ENCODE results near the gene SLC44A1.
A peak's percentile ranks its signal among the peaks of the same experiment; 100 is the strongest.

SLC44A1 gene

GRCh38 chr9:105306351-105307140, 62.1 kb downstream of the SLC44A1 start:
- Histone ChIP-seq H3K4me1 (ENCODE audit: control insufficient read depth in 1 of 2, insufficient read depth in 2 of 2, low read length in 2 of 2) (peaks cover 0 to 8% of the 10 kb centered on the region in 2 donors), H3K27me3 (ENCODE audit: low read depth, low read length) (no peaks in the 10 kb centered on the region), H3K4me3 (ENCODE audit: low read depth in 1 of 2, low read length in 2 of 2) (no peak overlapping the region), H3K9me3 (ENCODE audit: control insufficient read depth in 1 of 2, low read length in 2 of 2) (no peaks in the 10 kb centered on the region), H3K36me3 (ENCODE audit: control insufficient read depth in 1 of 2, insufficient read depth in 2 of 2, low read length in 2 of 2) (peaks cover 0 to 3% of the 10 kb centered on the region in 2 donors), H3K27ac (ENCODE audit: low read length) (no peak overlapping the region)

- no peaks in the 10 kb centered on the region for H3K27me3 ChIP-seq (ENCODE audit: low read depth, low read length)
- peaks cover 0 to 3% of the 10 kb centered on the region in 2 donors for H3K36me3 ChIP-seq (ENCODE audit: control insufficient read depth in 1 of 2, insufficient read depth in 2 of 2, low read length in 2 of 2)
- H3K4me1 ChIP-seq (ENCODE audit: control insufficient read depth in 1 of 2, insufficient read depth in 2 of 2, low read length in 2 of 2) = peaks cover 0 to 8% of the 10 kb centered on the region in 2 donors
- H3K9me3 ChIP-seq (ENCODE audit: control insufficient read depth in 1 of 2, low read length in 2 of 2) = no peaks in the 10 kb centered on the region
- no peak overlapping the region for H3K27ac ChIP-seq (ENCODE audit: low read length)
- H3K4me3 ChIP-seq (ENCODE audit: low read depth in 1 of 2, low read length in 2 of 2) = no peak overlapping the region
These were observed 63.2 kb downstream of the SLC44A1 start for GRCh38 chr9:105307591-105308130.

- no peaks in the 10 kb centered on the region for H3K27me3 ChIP-seq (ENCODE audit: low read depth, low read length)
- H3K27ac ChIP-seq (ENCODE audit: low read length) = peak overlapping the region; percentile 10
- H3K4me1 ChIP-seq (ENCODE audit: control insufficient read depth in 1 of 2, insufficient read depth in 2 of 2, low read length in 2 of 2) = peaks cover 0 to 8% of the 10 kb centered on the region in 2 donors
- no peaks in the 10 kb centered on the region for H3K9me3 ChIP-seq (ENCODE audit: control insufficient read depth in 1 of 2, low read length in 2 of 2)
- peaks cover 0 to 2% of the 10 kb centered on the region in 2 donors for H3K36me3 ChIP-seq (ENCODE audit: control insufficient read depth in 1 of 2, insufficient read depth in 2 of 2, low read length in 2 of 2)
- no peak overlapping the region for H3K4me3 ChIP-seq (ENCODE audit: low read depth in 1 of 2, low read length in 2 of 2)
These were observed 64.2 kb downstream of the SLC44A1 start for GRCh38 chr9:105308461-105309341.

- Histone ChIP-seq H3K36me3 (ENCODE audit: control insufficient read depth in 1 of 2, insufficient read depth in 2 of 2, low read length in 2 of 2) (no peaks in the 10 kb centered on the region), H3K9me3 (ENCODE audit: control insufficient read depth in 1 of 2, low read length in 2 of 2) (no peaks in the 10 kb centered on the region), H3K27ac (ENCODE audit: low read length) (no peak overlapping the region), H3K27me3 (ENCODE audit: low read depth, low read length) (no peaks in the 10 kb centered on the region), H3K4me3 (ENCODE audit: low read depth in 1 of 2, low read length in 2 of 2) (no peak overlapping the region), H3K4me1 (ENCODE audit: control insufficient read depth in 1 of 2, insufficient read depth in 2 of 2, low read length in 2 of 2) (peaks cover 0 to 8% of the 10 kb centered on the region in 2 donors)
These were observed 65.1 kb downstream of the SLC44A1 start for GRCh38 chr9:105309531-105309931.

GRCh38 chr9:105311306-105311705, 66.9 kb downstream of the SLC44A1 start:
- H3K27me3 ChIP-seq (ENCODE audit: low read depth, low read length) = no peaks in the 10 kb centered on the region
- H3K9me3 ChIP-seq (ENCODE audit: control insufficient read depth in 1 of 2, low read length in 2 of 2) = no peaks in the 10 kb centered on the region
- H3K4me1 ChIP-seq (ENCODE audit: control insufficient read depth in 1 of 2, insufficient read depth in 2 of 2, low read length in 2 of 2) = peaks cover 0 to 8% of the 10 kb centered on the region in 2 donors
- no peaks in the 10 kb centered on the region for H3K36me3 ChIP-seq (ENCODE audit: control insufficient read depth in 1 of 2, insufficient read depth in 2 of 2, low read length in 2 of 2)
- H3K27ac ChIP-seq (ENCODE audit: low read length) = no peak overlapping the region
- no peak overlapping the region for H3K4me3 ChIP-seq (ENCODE audit: low read depth in 1 of 2, low read length in 2 of 2)

GRCh38 chr9:105313238-105313637, 68.8 kb downstream of the SLC44A1 start:
- Histone ChIP-seq H3K9me3 (ENCODE audit: control insufficient read depth in 1 of 2, low read length in 2 of 2) (no peaks in the 10 kb centered on the region), H3K4me1 (ENCODE audit: control insufficient read depth in 1 of 2, insufficient read depth in 2 of 2, low read length in 2 of 2) (peaks cover 0 to 8% of the 10 kb centered on the region in 2 donors), H3K4me3 (ENCODE audit: low read depth in 1 of 2, low read length in 2 of 2) (no peak overlapping the region), H3K27me3 (ENCODE audit: low read depth, low read length) (no peaks in the 10 kb centered on the region), H3K27ac (ENCODE audit: low read length) (no peak overlapping the region), H3K36me3 (ENCODE audit: control insufficient read depth in 1 of 2, insufficient read depth in 2 of 2, low read length in 2 of 2) (no peaks in the 10 kb centered on the region)

- no peaks in the 10 kb centered on the region for H3K27me3 ChIP-seq (ENCODE audit: low read depth, low read length)
- no peaks in the 10 kb centered on the region for H3K36me3 ChIP-seq (ENCODE audit: control insufficient read depth in 1 of 2, insufficient read depth in 2 of 2, low read length in 2 of 2)
- H3K9me3 ChIP-seq (ENCODE audit: control insufficient read depth in 1 of 2, low read length in 2 of 2) = no peaks in the 10 kb centered on the region
- no peak overlapping the region for H3K4me3 ChIP-seq (ENCODE audit: low read depth in 1 of 2, low read length in 2 of 2)
- H3K4me1 ChIP-seq (ENCODE audit: control insufficient read depth in 1 of 2, insufficient read depth in 2 of 2, low read length in 2 of 2) = no peaks in the 10 kb centered on the region
- H3K27ac ChIP-seq (ENCODE audit: low read length) = no peak overlapping the region
These were observed 72.3 kb downstream of the SLC44A1 start for GRCh38 chr9:105316703-105317102.

- H3K9me3 ChIP-seq (ENCODE audit: control insufficient read depth in 1 of 2, low read length in 2 of 2) = no peaks in the 10 kb centered on the region
- no peaks in the 10 kb centered on the region for H3K36me3 ChIP-seq (ENCODE audit: control insufficient read depth in 1 of 2, insufficient read depth in 2 of 2, low read length in 2 of 2)
- no peak overlapping the region for H3K4me3 ChIP-seq (ENCODE audit: low read depth in 1 of 2, low read length in 2 of 2)
- no peaks in the 10 kb centered on the region for H3K27me3 ChIP-seq (ENCODE audit: low read depth, low read length)
- no peaks in the 10 kb centered on the region for H3K4me1 ChIP-seq (ENCODE audit: control insufficient read depth in 1 of 2, insufficient read depth in 2 of 2, low read length in 2 of 2)
- peak overlapping the region; percentile 59 for H3K27ac ChIP-seq (ENCODE audit: low read length)
These were observed 74.3 kb downstream of the SLC44A1 start for GRCh38 chr9:105318729-105319191.

- no peak overlapping the region for H3K4me3 ChIP-seq (ENCODE audit: low read depth in 1 of 2, low read length in 2 of 2)
- H3K36me3 ChIP-seq (ENCODE audit: control insufficient read depth in 1 of 2, insufficient read depth in 2 of 2, low read length in 2 of 2) = no peaks in the 10 kb centered on the region
- peak overlapping the region; percentile 59 for H3K27ac ChIP-seq (ENCODE audit: low read length)
- H3K4me1 ChIP-seq (ENCODE audit: control insufficient read depth in 1 of 2, insufficient read depth in 2 of 2, low read length in 2 of 2) = no peaks in the 10 kb centered on the region
- no peaks in the 10 kb centered on the region for H3K27me3 ChIP-seq (ENCODE audit: low read depth, low read length)
- H3K9me3 ChIP-seq (ENCODE audit: control insufficient read depth in 1 of 2, low read length in 2 of 2) = no peaks in the 10 kb centered on the region
These were observed 74.9 kb downstream of the SLC44A1 start for GRCh38 chr9:105319202-105319813.

GRCh38 chr9:105320568-105320967, 76.1 kb downstream of the SLC44A1 start:
- Histone ChIP-seq H3K4me3 (ENCODE audit: low read depth in 1 of 2, low read length in 2 of 2) (no peak overlapping the region), H3K27ac (ENCODE audit: low read length) (no peak overlapping the region), H3K9me3 (ENCODE audit: control insufficient read depth in 1 of 2, low read length in 2 of 2) (no peaks in the 10 kb centered on the region), H3K36me3 (ENCODE audit: control insufficient read depth in 1 of 2, insufficient read depth in 2 of 2, low read length in 2 of 2) (no peaks in the 10 kb centered on the region), H3K4me1 (ENCODE audit: control insufficient read depth in 1 of 2, insufficient read depth in 2 of 2, low read length in 2 of 2) (no peaks in the 10 kb centered on the region), H3K27me3 (ENCODE audit: low read depth, low read length) (no peaks in the 10 kb centered on the region)

GRCh38 chr9:105328296-105328695, 83.8 kb downstream of the SLC44A1 start:
- H3K27ac ChIP-seq (ENCODE audit: low read length) = no peak overlapping the region
- no peaks in the 10 kb centered on the region for H3K27me3 ChIP-seq (ENCODE audit: low read depth, low read length)
- H3K4me3 ChIP-seq (ENCODE audit: low read depth in 1 of 2, low read length in 2 of 2) = no peak overlapping the region
- H3K36me3 ChIP-seq (ENCODE audit: control insufficient read depth in 1 of 2, insufficient read depth in 2 of 2, low read length in 2 of 2) = no peaks in the 10 kb centered on the region
- H3K9me3 ChIP-seq (ENCODE audit: control insufficient read depth in 1 of 2, low read length in 2 of 2) = no peaks in the 10 kb centered on the region
- no peaks in the 10 kb centered on the region for H3K4me1 ChIP-seq (ENCODE audit: control insufficient read depth in 1 of 2, insufficient read depth in 2 of 2, low read length in 2 of 2)
